ENCODE measurements around the gene MYO3B. TPM values are rescaled to one million over a fixed set of nuclear protein-coding genes. Genes with fewer than 3 reads are reported as not detected.
"Not testable (repeated sequence)": the region's sequence is repeated elsewhere in the genome, so short reads cannot be mapped to it uniquely, and the experiment has no call there.

The MYO3B gene
- total RNA-seq, 2 donors from 2014 or later = 0.09 to 0.74 TPM

GRCh38 chr2:170607171-170607570 lies 429.2 kb downstream of the MYO3B start:
- intact Hi-C loops (cut with DNase I) = no loop called here
- no peak for DNase-seq (ENCODE audit: low spot score)
- 79% methylated on average over 3 of the region's 3 CpGs for WGBS

GRCh38 chr2:170610615-170611014 lies 432.7 kb downstream of the MYO3B start:
- Histone ChIP-seq H3K9me3 (no peaks in the 10 kb centered on the region), H3K36me3 (no peaks in the 10 kb centered on the region), H3K4me3 (no peak overlapping the region), H3K27me3 (replicated peaks; ENCODE audit: insufficient read depth) (no peaks in the 10 kb centered on the region), H3K4me1 (replicated peaks) (no peaks in the 10 kb centered on the region), H3K27ac (no peak overlapping the region)
- TF ChIP-seq POLR2A (IDR thresholded peaks at IDR 0.05) (no peak), POLR2AphosphoS5 (IDR thresholded peaks at IDR 0.05) (no peak), CTCF (IDR thresholded peaks at IDR 0.05) (no peak)
- intact Hi-C loops (cut with DNase I) = no loop called here
- WGBS = 95% methylated on average over 2 of the region's 2 CpGs
- DNase-seq (ENCODE audit: low spot score) = no peak

More at GRCh38 chr2:170607171-170607570, 429.2 kb downstream of the MYO3B start:
- no peaks in the 10 kb centered on the region for H3K36me3 ChIP-seq
- no peak overlapping the region for H3K4me3 ChIP-seq
- no peak overlapping the region for H3K27ac ChIP-seq
- H3K27me3 ChIP-seq (replicated peaks; ENCODE audit: insufficient read depth) = no peaks in the 10 kb centered on the region
- no peak for TF ChIP-seq CTCF (IDR thresholded peaks at IDR 0.05)
- no peaks in the 10 kb centered on the region for H3K9me3 ChIP-seq
- no peaks in the 10 kb centered on the region for H3K4me1 ChIP-seq (replicated peaks)

- H3K9me3 ChIP-seq; H3K4me1 ChIP-seq (replicated peaks); H3K27me3 ChIP-seq (replicated peaks; ENCODE audit: insufficient read depth); DNase-seq (ENCODE audit: low spot score); H3K36me3 ChIP-seq; H3K27ac ChIP-seq; intact Hi-C loops (cut with DNase I); H3K4me3 ChIP-seq: not testable (repeated sequence)
- WGBS = 77% methylated on average over 5 of the region's 7 CpGs
Measured at GRCh38 chr2:170618948-170619347, 441.0 kb downstream of the MYO3B start.

GRCh38 chr2:170635094-170635493 lies 457.1 kb downstream of the MYO3B start:
- H3K27ac ChIP-seq; H3K4me1 ChIP-seq (replicated peaks); H3K36me3 ChIP-seq; H3K9me3 ChIP-seq; DNase-seq (ENCODE audit: low spot score); H3K4me3 ChIP-seq; intact Hi-C loops (cut with DNase I); H3K27me3 ChIP-seq (replicated peaks; ENCODE audit: insufficient read depth): not testable (repeated sequence)
- WGBS = 95% methylated on average over 4 of the region's 4 CpGs

- H3K36me3 ChIP-seq = no peaks in the 10 kb centered on the region
- H3K9me3 ChIP-seq = no peaks in the 10 kb centered on the region
- no peaks in the 10 kb centered on the region for H3K4me1 ChIP-seq (replicated peaks)
- DNase-seq (ENCODE audit: low spot score) = no peak
- intact Hi-C loops (cut with DNase I) = no loop called here
- no peak for TF ChIP-seq CTCF (IDR thresholded peaks at IDR 0.05)
- TF ChIP-seq POLR2AphosphoS5 (IDR thresholded peaks at IDR 0.05) = no peak
- no peak for TF ChIP-seq POLR2A (IDR thresholded peaks at IDR 0.05)
- WGBS = 88% methylated on average over 3 of the region's 3 CpGs
- no peak overlapping the region for H3K4me3 ChIP-seq
- no peak overlapping the region for H3K27ac ChIP-seq
- H3K27me3 ChIP-seq (replicated peaks; ENCODE audit: insufficient read depth) = no peaks in the 10 kb centered on the region
Measured at GRCh38 chr2:170639635-170640034, 461.7 kb downstream of the MYO3B start.

GRCh38 chr2:170641961-170642360 lies 464.0 kb downstream of the MYO3B start:
- DNase-seq (ENCODE audit: low spot score) = no peak
- WGBS = 92% methylated on average over 4 of the region's 4 CpGs

More at GRCh38 chr2:170641961-170642360, 464.0 kb downstream of the MYO3B start:
- intact Hi-C loops (cut with DNase I) = no loop called here
- Histone ChIP-seq H3K9me3 (no peaks in the 10 kb centered on the region), H3K4me3 (no peak overlapping the region), H3K36me3 (no peaks in the 10 kb centered on the region), H3K4me1 (replicated peaks) (no peaks in the 10 kb centered on the region), H3K27ac (no peak overlapping the region), H3K27me3 (replicated peaks; ENCODE audit: insufficient read depth) (no peaks in the 10 kb centered on the region)
- no peak for TF ChIP-seq POLR2A (IDR thresholded peaks at IDR 0.05)
- no peak for TF ChIP-seq POLR2AphosphoS5 (IDR thresholded peaks at IDR 0.05)
- TF ChIP-seq CTCF (IDR thresholded peaks at IDR 0.05) = no peak

All from prostate gland (tissue), 2 donors.